Occipital lobe (tissue), 2 donors: ENCODE measurements around the gene EPB41L3. TPM values are rescaled to one million over a fixed set of nuclear protein-coding genes. Genes with fewer than 3 reads are reported as not detected.
"Not testable (repeated sequence)": the region's sequence is repeated elsewhere in the genome, so short reads cannot be mapped to it uniquely, and the experiment has no call there.

Source experiments
- DNase-seq: peaks from one replicate; lab custom pipeline; 2025; lab: John Stamatoyannopoulos, UW
- total RNA-seq: library from RNA; depleted of rRNA; stranded (reverse); fragments of >200 nt; gene quantifications from one replicate; pipeline ENCODE4 v1.2.3, GENCODE V29; 2014

Gene EPB41L3
- total RNA-seq, 1 donor from 2014 or later: 72.7 TPM

GRCh38 chr18:5532066-5532465 lies 11.7 kb downstream of the EPB41L3 start:
- DNase-seq: no peak

GRCh38 chr18:5530629-5531178 lies 13.1 kb downstream of the EPB41L3 start:
- no peak for DNase-seq

- no peak for DNase-seq
Measured at GRCh38 chr18:5529471-5529870, 14.3 kb downstream of the EPB41L3 start.

- no peak for DNase-seq
Measured at GRCh38 chr18:5527603-5528002, 16.2 kb downstream of the EPB41L3 start.

GRCh38 chr18:5524660-5525059 lies 19.1 kb downstream of the EPB41L3 start:
- DNase-seq: no peak

GRCh38 chr18:5521000-5521399 lies 22.8 kb downstream of the EPB41L3 start:
- no peak for DNase-seq

GRCh38 chr18:5520464-5520863 lies 23.3 kb downstream of the EPB41L3 start:
- DNase-seq: no peak

- no peak for DNase-seq
Measured at GRCh38 chr18:5519448-5520298, 24.1 kb downstream of the EPB41L3 start.

- DNase-seq: no peak
Measured at GRCh38 chr18:5518899-5519371, 24.9 kb downstream of the EPB41L3 start.

GRCh38 chr18:5518179-5518770 lies 25.5 kb downstream of the EPB41L3 start:
- DNase-seq: no peak

GRCh38 chr18:5516841-5517240 lies 27.0 kb downstream of the EPB41L3 start:
- no peak for DNase-seq

GRCh38 chr18:5515011-5515784 lies 28.6 kb downstream of the EPB41L3 start:
- no peak for DNase-seq

GRCh38 chr18:5513947-5514346 lies 29.9 kb downstream of the EPB41L3 start:
- DNase-seq: no peak

- no peak for DNase-seq
Measured at GRCh38 chr18:5512176-5512575, 31.6 kb downstream of the EPB41L3 start.

GRCh38 chr18:5511541-5511940 lies 32.3 kb downstream of the EPB41L3 start:
- not testable (repeated sequence) for DNase-seq

GRCh38 chr18:5510135-5510846 lies 33.5 kb downstream of the EPB41L3 start:
- DNase-seq: no peak

GRCh38 chr18:5508821-5509220 lies 35.0 kb downstream of the EPB41L3 start:
- DNase-seq: no peak

- no peak for DNase-seq
Measured at GRCh38 chr18:5507756-5508155, 36.0 kb downstream of the EPB41L3 start.

GRCh38 chr18:5506174-5506573 lies 37.6 kb downstream of the EPB41L3 start:
- DNase-seq: peak; percentile 54

- no peak for DNase-seq
Measured at GRCh38 chr18:5503740-5504139, 40.1 kb downstream of the EPB41L3 start.
